ENCODE measurements around the gene SCAMP5. TPM values are rescaled to one million over a fixed set of nuclear protein-coding genes. Genes with fewer than 3 reads are reported as not detected.
A peak's percentile ranks its signal among the peaks of the same experiment; 100 is the strongest.

The SCAMP5 gene
- total RNA-seq, 1 experiment from 2014 or later, result 70.1 TPM

GRCh38 chr15:75064846-75065245, 69.5 kb downstream of the SCAMP5 start (continued):
- TF ChIP-seq NFATC4 (CRISPR knock-in tag; IDR thresholded peaks at IDR 0.05), result no peak

- ATAC-seq (peak; percentile 30; the same call in 1 of the 2 replicates), DNase-seq (ENCODE audit: low spot score) (no peak)
- CTCF ChIA-PET, result interaction anchor here (0.6 to 1.2 kb wide), 3 partner anchors 36 to 1017 kb away, joined by 3 to 10 read pairs (median 3); no protein-coding TSS in a partner anchor
- POLR2A ChIA-PET, result no interaction called here
- peaks cover 19% of the 10 kb centered on the region for H3K4me1 Mint-ChIP-seq
- peaks cover 7% of the 10 kb centered on the region for H3K36me3 Mint-ChIP-seq
- peaks cover 9% of the 10 kb centered on the region for H3K9me3 Mint-ChIP-seq
- no peak for TF ChIP-seq ESRRA (CRISPR knock-in tag; IDR thresholded peaks at IDR 0.05; ENCODE audit: borderline replicate concordance)
- no peak; the same call in 1 of the 2 replicates for TF ChIP-seq GABPB1 (CRISPR knock-in tag; IDR thresholded peaks at IDR 0.05)
- TF ChIP-seq, protein P1, sequence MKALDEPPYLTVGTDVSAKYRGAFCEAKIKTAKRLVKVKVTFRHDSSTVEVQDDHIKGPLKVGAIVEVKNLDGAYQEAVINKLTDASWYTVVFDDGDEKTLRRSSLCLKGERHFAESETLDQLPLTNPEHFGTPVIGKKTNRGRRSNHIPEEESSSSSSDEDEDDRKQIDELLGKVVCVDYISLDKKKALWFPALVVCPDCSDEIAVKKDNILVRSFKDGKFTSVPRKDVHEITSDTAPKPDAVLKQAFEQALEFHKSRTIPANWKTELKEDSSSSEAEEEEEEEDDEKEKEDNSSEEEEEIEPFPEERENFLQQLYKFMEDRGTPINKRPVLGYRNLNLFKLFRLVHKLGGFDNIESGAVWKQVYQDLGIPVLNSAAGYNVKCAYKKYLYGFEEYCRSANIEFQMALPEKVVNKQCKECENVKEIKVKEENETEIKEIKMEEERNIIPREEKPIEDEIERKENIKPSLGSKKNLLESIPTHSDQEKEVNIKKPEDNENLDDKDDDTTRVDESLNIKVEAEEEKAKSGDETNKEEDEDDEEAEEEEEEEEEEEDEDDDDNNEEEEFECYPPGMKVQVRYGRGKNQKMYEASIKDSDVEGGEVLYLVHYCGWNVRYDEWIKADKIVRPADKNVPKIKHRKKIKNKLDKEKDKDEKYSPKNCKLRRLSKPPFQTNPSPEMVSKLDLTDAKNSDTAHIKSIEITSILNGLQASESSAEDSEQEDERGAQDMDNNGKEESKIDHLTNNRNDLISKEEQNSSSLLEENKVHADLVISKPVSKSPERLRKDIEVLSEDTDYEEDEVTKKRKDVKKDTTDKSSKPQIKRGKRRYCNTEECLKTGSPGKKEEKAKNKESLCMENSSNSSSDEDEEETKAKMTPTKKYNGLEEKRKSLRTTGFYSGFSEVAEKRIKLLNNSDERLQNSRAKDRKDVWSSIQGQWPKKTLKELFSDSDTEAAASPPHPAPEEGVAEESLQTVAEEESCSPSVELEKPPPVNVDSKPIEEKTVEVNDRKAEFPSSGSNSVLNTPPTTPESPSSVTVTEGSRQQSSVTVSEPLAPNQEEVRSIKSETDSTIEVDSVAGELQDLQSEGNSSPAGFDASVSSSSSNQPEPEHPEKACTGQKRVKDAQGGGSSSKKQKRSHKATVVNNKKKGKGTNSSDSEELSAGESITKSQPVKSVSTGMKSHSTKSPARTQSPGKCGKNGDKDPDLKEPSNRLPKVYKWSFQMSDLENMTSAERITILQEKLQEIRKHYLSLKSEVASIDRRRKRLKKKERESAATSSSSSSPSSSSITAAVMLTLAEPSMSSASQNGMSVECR (CRISPR knock-in tag; IDR thresholded peaks at IDR 0.05; ENCODE audit: borderline replicate concordance), result no peak
- no peak for TF ChIP-seq ZBTB21 (CRISPR knock-in tag; IDR thresholded peaks at IDR 0.05; ENCODE audit: borderline replicate concordance)
- TF ChIP-seq, protein P2, sequence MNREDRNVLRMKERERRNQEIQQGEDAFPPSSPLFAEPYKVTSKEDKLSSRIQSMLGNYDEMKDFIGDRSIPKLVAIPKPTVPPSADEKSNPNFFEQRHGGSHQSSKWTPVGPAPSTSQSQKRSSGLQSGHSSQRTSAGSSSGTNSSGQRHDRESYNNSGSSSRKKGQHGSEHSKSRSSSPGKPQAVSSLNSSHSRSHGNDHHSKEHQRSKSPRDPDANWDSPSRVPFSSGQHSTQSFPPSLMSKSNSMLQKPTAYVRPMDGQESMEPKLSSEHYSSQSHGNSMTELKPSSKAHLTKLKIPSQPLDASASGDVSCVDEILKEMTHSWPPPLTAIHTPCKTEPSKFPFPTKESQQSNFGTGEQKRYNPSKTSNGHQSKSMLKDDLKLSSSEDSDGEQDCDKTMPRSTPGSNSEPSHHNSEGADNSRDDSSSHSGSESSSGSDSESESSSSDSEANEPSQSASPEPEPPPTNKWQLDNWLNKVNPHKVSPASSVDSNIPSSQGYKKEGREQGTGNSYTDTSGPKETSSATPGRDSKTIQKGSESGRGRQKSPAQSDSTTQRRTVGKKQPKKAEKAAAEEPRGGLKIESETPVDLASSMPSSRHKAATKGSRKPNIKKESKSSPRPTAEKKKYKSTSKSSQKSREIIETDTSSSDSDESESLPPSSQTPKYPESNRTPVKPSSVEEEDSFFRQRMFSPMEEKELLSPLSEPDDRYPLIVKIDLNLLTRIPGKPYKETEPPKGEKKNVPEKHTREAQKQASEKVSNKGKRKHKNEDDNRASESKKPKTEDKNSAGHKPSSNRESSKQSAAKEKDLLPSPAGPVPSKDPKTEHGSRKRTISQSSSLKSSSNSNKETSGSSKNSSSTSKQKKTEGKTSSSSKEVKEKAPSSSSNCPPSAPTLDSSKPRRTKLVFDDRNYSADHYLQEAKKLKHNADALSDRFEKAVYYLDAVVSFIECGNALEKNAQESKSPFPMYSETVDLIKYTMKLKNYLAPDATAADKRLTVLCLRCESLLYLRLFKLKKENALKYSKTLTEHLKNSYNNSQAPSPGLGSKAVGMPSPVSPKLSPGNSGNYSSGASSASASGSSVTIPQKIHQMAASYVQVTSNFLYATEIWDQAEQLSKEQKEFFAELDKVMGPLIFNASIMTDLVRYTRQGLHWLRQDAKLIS (CRISPR knock-in tag; IDR thresholded peaks at IDR 0.05; ENCODE audit: borderline replicate concordance), result no peak
- TF ChIP-seq CDX4 (CRISPR knock-in tag; IDR thresholded peaks at IDR 0.05; ENCODE audit: borderline replicate concordance), result no peak
- TF ChIP-seq ZNF232 (CRISPR knock-in tag; IDR thresholded peaks at IDR 0.05), result no peak
- TF ChIP-seq FOXP1 (CRISPR knock-in tag; IDR thresholded peaks at IDR 0.05; ENCODE audit: borderline replicate concordance), result no peak
- no peak for TF ChIP-seq OVOL2 (CRISPR knock-in tag; IDR thresholded peaks at IDR 0.05; ENCODE audit: borderline replicate concordance)
- TF ChIP-seq SP1 (CRISPR knock-in tag; conservative IDR thresholded peaks at IDR 0.05), result no peak
- peaks cover 10% of the 10 kb centered on the region for H3K27me3 Mint-ChIP-seq (ENCODE audit: low read depth)
- no peak overlapping the region for H3K27ac Mint-ChIP-seq
- no peak overlapping the region for H3K4me3 Mint-ChIP-seq
These were observed 70.1 kb downstream of the SCAMP5 start for GRCh38 chr15:75065467-75065850.

GRCh38 chr15:75065851-75066509, 70.6 kb downstream of the SCAMP5 start:
- POLR2A ChIA-PET, result interaction anchor here (0.6 to 0.7 kb wide), 2 partner anchors 109 to 157 kb away, joined by 3 to 11 read pairs; partner anchors contain the start of gene RPP25
- ATAC-seq, result no peak
- H3K27ac Mint-ChIP-seq, result no peak overlapping the region

More at GRCh38 chr15:75065851-75066509, 70.6 kb downstream of the SCAMP5 start:
- no peak for DNase-seq (ENCODE audit: low spot score)
- CTCF ChIA-PET, result interaction anchor here (0.6 to 1.2 kb wide), 4 partner anchors 37 to 1018 kb away, joined by 3 to 10 read pairs (median 4); no protein-coding TSS in a partner anchor
- TF ChIP-seq FOXP1 (CRISPR knock-in tag; IDR thresholded peaks at IDR 0.05; ENCODE audit: borderline replicate concordance) (no peak), SP1 (CRISPR knock-in tag; conservative IDR thresholded peaks at IDR 0.05) (no peak), GRHL2 (CRISPR knock-in tag; IDR thresholded peaks at IDR 0.05; ENCODE audit: insufficient replicate concordance, severe bottlenecking) (no peak), KAT7 (CRISPR knock-in tag; IDR thresholded peaks at IDR 0.05; ENCODE audit: borderline replicate concordance) (no peak), MXD4 (CRISPR knock-in tag; IDR thresholded peaks at IDR 0.05; ENCODE audit: borderline replicate concordance) (no peak), GABPB1 (CRISPR knock-in tag; IDR thresholded peaks at IDR 0.05) (no peak), TEAD4 (CRISPR knock-in tag; IDR thresholded peaks at IDR 0.05) (no peak), ATF6 (CRISPR knock-in tag; IDR thresholded peaks at IDR 0.05) (no peak)
- TF ChIP-seq, protein P3, sequence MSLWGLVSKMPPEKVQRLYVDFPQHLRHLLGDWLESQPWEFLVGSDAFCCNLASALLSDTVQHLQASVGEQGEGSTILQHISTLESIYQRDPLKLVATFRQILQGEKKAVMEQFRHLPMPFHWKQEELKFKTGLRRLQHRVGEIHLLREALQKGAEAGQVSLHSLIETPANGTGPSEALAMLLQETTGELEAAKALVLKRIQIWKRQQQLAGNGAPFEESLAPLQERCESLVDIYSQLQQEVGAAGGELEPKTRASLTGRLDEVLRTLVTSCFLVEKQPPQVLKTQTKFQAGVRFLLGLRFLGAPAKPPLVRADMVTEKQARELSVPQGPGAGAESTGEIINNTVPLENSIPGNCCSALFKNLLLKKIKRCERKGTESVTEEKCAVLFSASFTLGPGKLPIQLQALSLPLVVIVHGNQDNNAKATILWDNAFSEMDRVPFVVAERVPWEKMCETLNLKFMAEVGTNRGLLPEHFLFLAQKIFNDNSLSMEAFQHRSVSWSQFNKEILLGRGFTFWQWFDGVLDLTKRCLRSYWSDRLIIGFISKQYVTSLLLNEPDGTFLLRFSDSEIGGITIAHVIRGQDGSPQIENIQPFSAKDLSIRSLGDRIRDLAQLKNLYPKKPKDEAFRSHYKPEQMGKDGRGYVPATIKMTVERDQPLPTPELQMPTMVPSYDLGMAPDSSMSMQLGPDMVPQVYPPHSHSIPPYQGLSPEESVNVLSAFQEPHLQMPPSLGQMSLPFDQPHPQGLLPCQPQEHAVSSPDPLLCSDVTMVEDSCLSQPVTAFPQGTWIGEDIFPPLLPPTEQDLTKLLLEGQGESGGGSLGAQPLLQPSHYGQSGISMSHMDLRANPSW (CRISPR knock-in tag; conservative IDR thresholded peaks at IDR 0.05; ENCODE audit: low read depth), result no peak
- Mint-ChIP-seq H3K9me3 (peaks cover 9% of the 10 kb centered on the region), H3K4me1 (peaks cover 19% of the 10 kb centered on the region), H3K36me3 (peaks cover 7% of the 10 kb centered on the region), H3K27me3 (ENCODE audit: low read depth) (peaks cover 16% of the 10 kb centered on the region), H3K4me3 (no peak overlapping the region)

All from WTC11 (cell line).